NCI-H146 treated with DMSO at 0.1 percent for 48 hours (cell line): ENCODE results near the gene MIA3.
"Not testable (repeated sequence)": the region's sequence is repeated elsewhere in the genome, so short reads cannot be mapped to it uniquely, and the experiment has no call there.

ENCODE experiments used
- DNase-seq: peaks from one replicate; lab custom pipeline; 2025; ENCODE audit not compliant: unreplicated experiment; lab: John Stamatoyannopoulos, UW

MIA3 gene

GRCh38 chr1:222618001-222618879, at the start of gene MIA3:
TSS of gene MIA3 (plus strand) at chr1:222618097. CDS start at chr1:222618111, 14 bp downstream.
- peak; percentile 52 for DNase-seq

- no peak for DNase-seq
Observed at GRCh38 chr1:222570837-222571236, 47.1 kb upstream of the MIA3 start.

GRCh38 chr1:222579316-222579715, 38.6 kb upstream of the MIA3 start:
- no peak for DNase-seq

GRCh38 chr1:222582099-222582774, 35.7 kb upstream of the MIA3 start:
- no peak for DNase-seq

- DNase-seq = no peak
Observed at GRCh38 chr1:222583079-222583478, 34.8 kb upstream of the MIA3 start.

- no peak for DNase-seq
Observed at GRCh38 chr1:222586842-222587241, 31.1 kb upstream of the MIA3 start.

GRCh38 chr1:222588135-222588534, 29.8 kb upstream of the MIA3 start:
- DNase-seq = no peak

- peak; percentile 81 for DNase-seq
Observed at GRCh38 chr1:222589462-222590302, 28.2 kb upstream of the MIA3 start, which contains the start of gene TAF1A. TSS of gene TAF1A (minus strand) at chr1:222589933.

GRCh38 chr1:222592171-222592570, 25.7 kb upstream of the MIA3 start:
- no peak for DNase-seq

- no peak for DNase-seq
Observed at GRCh38 chr1:222594789-222595188, 23.1 kb upstream of the MIA3 start.

GRCh38 chr1:222596696-222597095, 21.2 kb upstream of the MIA3 start:
- no peak for DNase-seq

- peak; percentile 42 for DNase-seq
Observed at GRCh38 chr1:222600281-222600680, 17.6 kb upstream of the MIA3 start.

- no peak for DNase-seq
Observed at GRCh38 chr1:222601257-222601656, 16.6 kb upstream of the MIA3 start.

- DNase-seq = no peak
Observed at GRCh38 chr1:222606757-222607156, 11.1 kb upstream of the MIA3 start.

GRCh38 chr1:222609111-222609510, 8.8 kb upstream of the MIA3 start:
- DNase-seq = not testable (repeated sequence)

- no peak for DNase-seq
Observed at GRCh38 chr1:222610728-222611127, 7.2 kb upstream of the MIA3 start.

GRCh38 chr1:222613627-222614026, 4.3 kb upstream of the MIA3 start:
- DNase-seq = no peak

- DNase-seq = no peak
Observed at GRCh38 chr1:222616525-222616924, 1.4 kb upstream of the MIA3 start.

GRCh38 chr1:222617367-222617951, 438 bp upstream of the MIA3 start:
- peak; percentile 95 for DNase-seq

GRCh38 chr1:222618880-222619596, 1.1 kb downstream of the MIA3 start:
- DNase-seq = peak; percentile 22
